GM12878 (cell line): ENCODE data around the gene SP110. TPM values are rescaled to one million over a fixed set of nuclear protein-coding genes. Genes with fewer than 3 reads are reported as not detected.

Source experiments
- BRCA1 ChIP-seq: IDR thresholded peaks from 2 replicates; pipeline ENCODE4 v1.6.1; 2011; ENCODE audit warnings: low read depth, low read length, improper control_type of control experiment
- CBFB ChIP-seq: IDR thresholded peaks from 2 replicates; pipeline ENCODE4 v1.6.1; 2016; ENCODE audit warnings: antibody characterized with exemption, low read depth
- CBX3 ChIP-seq: fragments of 200-600 bp; sonication (generic); IDR thresholded peaks from 2 replicates; pipeline ENCODE4 v1.6.1; 2016; ENCODE audit warnings: low read depth, borderline replicate concordance
- FOS ChIP-seq: IDR thresholded peaks from 3 replicates; pipeline ENCODE4 v1.6.1; 2011; ENCODE audit warnings: borderline replicate concordance; ENCODE audit not compliant: insufficient read length; ENCODE audit errors: extremely low read depth
- FOXM1 ChIP-seq: IDR thresholded peaks from 2 replicates; pipeline ENCODE4 v1.6.1; 2012; ENCODE audit warnings: low read depth, mild to moderate bottlenecking, inconsistent platforms, low read length, moderate library complexity
- MEF2B ChIP-seq: fragments of 450-650 bp; IDR thresholded peaks from 2 replicates; pipeline ENCODE4 v1.6.1; 2018; ENCODE audit warnings: mild to moderate bottlenecking, moderate library complexity; ENCODE audit not compliant: partially characterized antibody, poor library complexity, severe bottlenecking
- MTA3 ChIP-seq: IDR thresholded peaks from 2 replicates; pipeline ENCODE4 v1.6.1; 2012; ENCODE audit warnings: low read length, inconsistent platforms, borderline replicate concordance
- SIN3A ChIP-seq: IDR thresholded peaks from 2 replicates; pipeline ENCODE4 v1.6.1; 2012; ENCODE audit warnings: low read depth, low read length, improper control_type of control experiment
- TAF1 ChIP-seq: IDR thresholded peaks from 2 replicates; pipeline ENCODE4 v1.6.1; 2011; ENCODE audit warnings: mild to moderate bottlenecking, low read depth, low read length, borderline replicate concordance
- YY1 ChIP-seq: IDR thresholded peaks from 2 replicates; pipeline ENCODE4 v1.6.1; 2011; ENCODE audit warnings: low read depth, mild to moderate bottlenecking, low read length
- ZNF622 ChIP-seq: fragments of 450-650 bp; IDR thresholded peaks from 2 replicates; pipeline ENCODE4 v1.6.1; 2017; ENCODE audit warnings: mild to moderate bottlenecking, inconsistent platforms
- polyA plus RNA-seq, 11 experiments: library from polyadenylated mRNA; depleted of rRNA in 4 of 11; unstranded in 6 of 11; stranded (reverse) in 5 of 11; fragments of >200 nt; fragmentation: Nextera tagmentation in 4 of 11; fragmentation: Illumina TruSeq in 1 of 11; extraction: Ambion mirVana in 4 of 11; extraction: Trizol in 1 of 11; gene quantifications; 1 replicate in 1 of 11; 2 replicates in 10 of 11; pipeline versions ENCODE4 v1.2.1 to v1.2.3, GENCODE V29; 2011 to 2016; ENCODE audit warnings: inconsistent platforms in 2 of 11, missing spikeins in 2 of 11, low read depth in 1 of 11
- total RNA-seq, 4 experiments: library from RNA; depleted of rRNA in 3 of 4; stranded (reverse); fragments of >200 nt in 3 of 4; fragmentation: Illumina TruSeq in 1 of 4; extraction: Trizol in 1 of 4; gene quantifications; 2 replicates each; pipeline versions ENCODE4 v1.2.1 to v1.2.3, GENCODE V29; 2013 to 2021
- TF ChIP-seq, protein P1 (sequence below): IDR thresholded peaks from 2 replicates; pipeline ENCODE4 v1.6.1; 2012; ENCODE audit warnings: low read depth, low read length, improper control_type of control experiment
- TF ChIP-seq, protein P2 (sequence below): fragments of 450-650 bp; IDR thresholded peaks from 2 replicates; pipeline ENCODE4 v1.6.1; 2017; ENCODE audit warnings: mild to moderate bottlenecking, moderate library complexity
- TF ChIP-seq, protein P3 (sequence below), 3 experiments: IDR thresholded peaks in 2 of 3; conservative IDR thresholded peaks in 1 of 3; 2 replicates each; pipeline ENCODE4 v1.5.1; 2011; ENCODE audit warnings: low read depth in 3 of 3, low read length in 3 of 3, mild to moderate bottlenecking in 3 of 3, control low read depth in 2 of 3, moderate library complexity in 2 of 3, inconsistent platforms in 1 of 3, mixed read lengths in 1 of 3; ENCODE audit not compliant: control insufficient read depth in 2 of 3, insufficient read depth in 1 of 3; ENCODE audit errors: extremely low read depth in 1 of 3
- TF ChIP-seq, protein P4 (sequence below): IDR thresholded peaks from 2 replicates; pipeline ENCODE4 v1.6.1; 2011; ENCODE audit warnings: low read depth, mild to moderate bottlenecking, low read length, moderate library complexity, borderline replicate concordance; ENCODE audit errors: extremely low read depth

Gene SP110
- total and polyA plus RNA-seq, 10 of the 15 experiments (the other 5 are each of a cell fraction or from before 2014, with no cell fraction given): 81.2 to 149 (median 100) TPM

DNA sequence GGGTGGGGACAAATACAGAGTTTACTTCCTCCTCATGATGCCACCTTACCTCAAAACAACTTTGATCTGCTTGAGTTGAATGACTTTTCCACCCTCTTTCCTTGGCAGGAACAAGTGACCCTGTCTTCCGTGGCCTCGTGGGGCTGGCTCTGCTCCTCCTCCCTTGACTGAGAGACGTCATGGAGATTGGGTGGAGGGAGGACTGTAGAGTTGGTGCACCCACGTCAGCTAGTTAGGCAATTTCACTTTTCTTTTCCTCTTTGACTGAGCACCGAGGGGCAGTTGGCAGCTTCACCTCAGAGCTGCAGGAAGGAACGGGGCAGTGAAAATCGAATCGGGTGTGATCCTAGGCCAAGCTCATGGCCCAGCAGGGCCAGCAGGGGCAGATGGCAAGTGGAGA, 5.7 kb upstream of the SP110 start, which contains the start of gene SP140 (continued):
- TF ChIP-seq YY1 (0 out of 2 replicates have a peak, but pooled peaks have one; percentile 15), SIN3A (peak; percentile 41; the same call in 1 of the 2 replicates), MTA3 (no peak), TAF1 (peak; percentile 89), BRCA1 (no peak), ZNF622 (no peak), FOS (no peak), MEF2B (no peak), CBX3 (no peak), CBFB (no peak; the same call in 1 of the 2 replicates), FOXM1 (no peak)
- TF ChIP-seq, protein P1, sequence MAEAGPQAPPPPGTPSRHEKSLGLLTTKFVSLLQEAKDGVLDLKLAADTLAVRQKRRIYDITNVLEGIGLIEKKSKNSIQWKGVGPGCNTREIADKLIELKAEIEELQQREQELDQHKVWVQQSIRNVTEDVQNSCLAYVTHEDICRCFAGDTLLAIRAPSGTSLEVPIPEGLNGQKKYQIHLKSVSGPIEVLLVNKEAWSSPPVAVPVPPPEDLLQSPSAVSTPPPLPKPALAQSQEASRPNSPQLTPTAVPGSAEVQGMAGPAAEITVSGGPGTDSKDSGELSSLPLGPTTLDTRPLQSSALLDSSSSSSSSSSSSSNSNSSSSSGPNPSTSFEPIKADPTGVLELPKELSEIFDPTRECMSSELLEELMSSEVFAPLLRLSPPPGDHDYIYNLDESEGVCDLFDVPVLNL: no peak
- TF ChIP-seq, protein P2, sequence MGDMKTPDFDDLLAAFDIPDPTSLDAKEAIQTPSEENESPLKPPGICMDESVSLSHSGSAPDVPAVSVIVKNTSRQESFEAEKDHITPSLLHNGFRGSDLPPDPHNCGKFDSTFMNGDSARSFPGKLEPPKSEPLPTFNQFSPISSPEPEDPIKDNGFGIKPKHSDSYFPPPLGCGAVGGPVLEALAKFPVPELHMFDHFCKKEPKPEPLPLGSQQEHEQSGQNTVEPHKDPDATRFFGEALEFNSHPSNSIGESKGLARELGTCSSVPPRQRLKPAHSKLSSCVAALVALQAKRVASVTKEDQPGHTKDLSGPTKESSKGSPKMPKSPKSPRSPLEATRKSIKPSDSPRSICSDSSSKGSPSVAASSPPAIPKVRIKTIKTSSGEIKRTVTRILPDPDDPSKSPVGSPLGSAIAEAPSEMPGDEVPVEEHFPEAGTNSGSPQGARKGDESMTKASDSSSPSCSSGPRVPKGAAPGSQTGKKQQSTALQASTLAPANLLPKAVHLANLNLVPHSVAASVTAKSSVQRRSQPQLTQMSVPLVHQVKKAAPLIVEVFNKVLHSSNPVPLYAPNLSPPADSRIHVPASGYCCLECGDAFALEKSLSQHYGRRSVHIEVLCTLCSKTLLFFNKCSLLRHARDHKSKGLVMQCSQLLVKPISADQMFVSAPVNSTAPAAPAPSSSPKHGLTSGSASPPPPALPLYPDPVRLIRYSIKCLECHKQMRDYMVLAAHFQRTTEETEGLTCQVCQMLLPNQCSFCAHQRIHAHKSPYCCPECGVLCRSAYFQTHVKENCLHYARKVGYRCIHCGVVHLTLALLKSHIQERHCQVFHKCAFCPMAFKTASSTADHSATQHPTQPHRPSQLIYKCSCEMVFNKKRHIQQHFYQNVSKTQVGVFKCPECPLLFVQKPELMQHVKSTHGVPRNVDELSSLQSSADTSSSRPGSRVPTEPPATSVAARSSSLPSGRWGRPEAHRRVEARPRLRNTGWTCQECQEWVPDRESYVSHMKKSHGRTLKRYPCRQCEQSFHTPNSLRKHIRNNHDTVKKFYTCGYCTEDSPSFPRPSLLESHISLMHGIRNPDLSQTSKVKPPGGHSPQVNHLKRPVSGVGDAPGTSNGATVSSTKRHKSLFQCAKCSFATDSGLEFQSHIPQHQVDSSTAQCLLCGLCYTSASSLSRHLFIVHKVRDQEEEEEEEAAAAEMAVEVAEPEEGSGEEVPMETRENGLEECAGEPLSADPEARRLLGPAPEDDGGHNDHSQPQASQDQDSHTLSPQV: no peak
- TF ChIP-seq, protein P3, sequence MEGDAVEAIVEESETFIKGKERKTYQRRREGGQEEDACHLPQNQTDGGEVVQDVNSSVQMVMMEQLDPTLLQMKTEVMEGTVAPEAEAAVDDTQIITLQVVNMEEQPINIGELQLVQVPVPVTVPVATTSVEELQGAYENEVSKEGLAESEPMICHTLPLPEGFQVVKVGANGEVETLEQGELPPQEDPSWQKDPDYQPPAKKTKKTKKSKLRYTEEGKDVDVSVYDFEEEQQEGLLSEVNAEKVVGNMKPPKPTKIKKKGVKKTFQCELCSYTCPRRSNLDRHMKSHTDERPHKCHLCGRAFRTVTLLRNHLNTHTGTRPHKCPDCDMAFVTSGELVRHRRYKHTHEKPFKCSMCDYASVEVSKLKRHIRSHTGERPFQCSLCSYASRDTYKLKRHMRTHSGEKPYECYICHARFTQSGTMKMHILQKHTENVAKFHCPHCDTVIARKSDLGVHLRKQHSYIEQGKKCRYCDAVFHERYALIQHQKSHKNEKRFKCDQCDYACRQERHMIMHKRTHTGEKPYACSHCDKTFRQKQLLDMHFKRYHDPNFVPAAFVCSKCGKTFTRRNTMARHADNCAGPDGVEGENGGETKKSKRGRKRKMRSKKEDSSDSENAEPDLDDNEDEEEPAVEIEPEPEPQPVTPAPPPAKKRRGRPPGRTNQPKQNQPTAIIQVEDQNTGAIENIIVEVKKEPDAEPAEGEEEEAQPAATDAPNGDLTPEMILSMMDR (IDR thresholded peaks at IDR 0.05 in 2 of 3, conservative IDR thresholded peaks at IDR 0.05 in 1 of 3; ENCODE audit: control insufficient read depth in 2 of 3, extremely low read depth in 1 of 3, insufficient read depth in 1 of 3, low read depth in 3 of 3, low read length in 3 of 3): 0 out of 6 replicates have a peak, but pooled peaks of 1 of the 3 experiments have one; percentile 4
- TF ChIP-seq, protein P4, sequence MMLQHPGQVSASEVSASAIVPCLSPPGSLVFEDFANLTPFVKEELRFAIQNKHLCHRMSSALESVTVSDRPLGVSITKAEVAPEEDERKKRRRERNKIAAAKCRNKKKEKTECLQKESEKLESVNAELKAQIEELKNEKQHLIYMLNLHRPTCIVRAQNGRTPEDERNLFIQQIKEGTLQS: no peak
